Measurements from ENCODE around the gene SVEP1.
"Not testable (repeated sequence)": the region's sequence is repeated elsewhere in the genome, so short reads cannot be mapped to it uniquely, and the experiment has no call there.

SVEP1 gene

DNA sequence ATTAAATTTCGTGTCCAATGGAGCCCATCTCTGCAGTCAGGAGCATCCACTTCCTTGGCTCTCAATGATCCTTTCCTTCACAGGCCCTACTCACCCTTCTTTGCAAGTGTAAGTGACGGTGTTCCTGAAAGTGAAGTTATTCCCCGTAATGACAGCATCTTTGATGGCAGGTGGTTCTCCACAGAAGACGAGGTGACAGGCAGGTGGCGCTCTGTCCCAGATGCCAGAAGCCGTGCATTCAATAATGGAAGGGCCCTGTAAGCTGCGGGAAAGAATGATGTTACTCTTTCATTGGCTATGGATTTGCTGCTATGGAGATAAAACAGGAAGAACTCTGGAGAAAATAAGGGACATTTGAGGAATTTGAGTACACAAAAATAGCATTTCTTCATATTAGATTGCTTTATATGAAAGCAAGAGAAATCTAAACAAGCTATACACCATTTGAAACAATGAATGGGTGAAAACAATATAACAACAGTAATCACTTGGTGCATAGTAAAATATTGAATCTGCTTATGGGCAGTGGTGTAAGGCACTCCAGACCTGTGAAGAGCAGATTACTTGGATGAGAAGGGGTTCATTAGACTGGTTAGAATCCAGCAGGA lies 151.9 kb downstream of the SVEP1 start:
- Mint-ChIP-seq H3K27me3 (no peaks in the 10 kb centered on the region), H3K4me1 (no peaks in the 10 kb centered on the region), H3K27ac (no peak overlapping the region), H3K4me3 (no peak overlapping the region), H3K36me3 (no peaks in the 10 kb centered on the region), H3K9me3 (no peaks in the 10 kb centered on the region)
- CTCF ChIA-PET: interaction anchor here (1.0 kb wide), 1 partner anchor 196 kb away, joined by 4 read pairs; no protein-coding TSS in a partner anchor
- DNase-seq: peak; percentile 46

DNA sequence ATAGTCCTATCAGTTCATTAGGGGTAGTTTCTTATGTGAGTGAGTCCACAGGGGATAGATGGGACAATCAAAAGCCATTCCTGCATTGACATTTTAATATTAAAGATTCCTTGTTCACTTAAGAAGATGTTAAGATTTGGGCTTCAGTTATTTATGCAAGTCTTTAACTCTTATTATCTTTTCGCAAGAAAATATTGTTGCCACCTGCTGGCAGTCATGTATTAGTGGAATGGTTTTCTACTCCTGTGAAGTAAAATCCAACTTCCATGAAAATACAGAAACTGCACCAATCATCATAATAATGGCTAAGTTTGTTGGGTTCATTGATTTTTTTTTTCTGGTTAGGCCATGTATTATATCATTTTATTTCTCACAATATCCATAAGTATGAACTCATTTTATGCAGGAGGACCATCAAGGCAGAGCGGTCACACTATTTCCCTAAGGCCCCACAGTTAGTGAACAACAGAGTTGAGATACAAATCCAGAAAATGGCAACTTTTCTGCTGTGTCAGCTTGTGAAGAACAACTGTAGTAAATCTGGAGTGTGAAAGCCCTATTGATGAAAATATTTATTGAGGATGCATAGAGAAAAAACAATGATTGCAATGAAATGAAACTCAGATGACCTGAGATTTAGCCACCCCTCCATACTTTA lies 153.4 kb downstream of the SVEP1 start:
- no peak for DNase-seq
- Mint-ChIP-seq H3K36me3 (no peaks in the 10 kb centered on the region), H3K27me3 (no peaks in the 10 kb centered on the region), H3K4me1 (no peaks in the 10 kb centered on the region), H3K27ac (no peak overlapping the region), H3K9me3 (no peaks in the 10 kb centered on the region), H3K4me3 (no peak overlapping the region)
- CTCF ChIA-PET: no interaction called here

DNA sequence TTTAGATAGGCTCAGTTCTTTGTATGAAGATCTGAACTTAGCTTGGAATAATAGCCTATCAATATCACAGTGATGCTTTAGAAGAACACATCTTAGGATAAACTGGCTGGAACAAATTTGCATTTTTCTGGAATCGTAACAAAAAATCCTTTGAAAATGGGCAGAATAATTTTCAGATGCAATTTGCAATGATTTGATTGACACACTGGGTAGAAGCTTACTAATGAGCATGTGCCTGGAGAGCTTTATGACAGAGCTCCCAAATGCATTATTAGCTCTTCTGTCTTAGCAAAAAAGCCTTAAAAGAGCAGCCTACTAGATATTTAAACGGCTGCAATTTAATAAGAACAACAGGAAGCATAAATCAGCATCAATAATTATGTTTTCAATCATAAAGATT lies 165.1 kb downstream of the SVEP1 start:
- Mint-ChIP-seq H3K36me3 (no peaks in the 10 kb centered on the region), H3K4me3 (no peak overlapping the region), H3K9me3 (peaks cover 4% of the 10 kb centered on the region), H3K4me1 (no peaks in the 10 kb centered on the region), H3K27ac (no peak overlapping the region), H3K27me3 (peaks cover 4% of the 10 kb centered on the region)
- no peak for DNase-seq
- CTCF ChIA-PET: no interaction called here

DNA sequence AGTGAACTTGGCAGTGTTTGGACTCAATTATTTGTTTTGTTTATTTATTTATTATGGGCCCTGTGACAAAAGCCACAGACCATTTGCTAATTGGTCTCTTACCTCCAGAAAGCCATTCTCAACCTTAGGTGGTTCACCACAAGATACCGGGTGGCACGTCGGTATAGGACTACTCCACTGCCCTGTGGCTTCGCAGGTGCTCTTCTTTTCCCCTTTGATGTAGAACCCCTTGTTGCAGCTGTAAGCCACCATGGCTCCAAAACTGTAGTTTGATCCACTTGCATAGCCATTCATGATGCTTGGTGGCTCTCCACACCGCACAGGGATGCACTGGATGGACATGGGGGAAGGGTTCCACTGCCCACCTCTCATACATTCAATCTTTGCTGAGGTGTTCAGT lies 168.6 kb downstream of the SVEP1 start:
- Mint-ChIP-seq H3K36me3 (no peaks in the 10 kb centered on the region), H3K27me3 (peaks cover 4% of the 10 kb centered on the region), H3K4me3 (no peak overlapping the region), H3K27ac (no peak overlapping the region), H3K4me1 (no peaks in the 10 kb centered on the region), H3K9me3 (no peaks in the 10 kb centered on the region)
- CTCF ChIA-PET: no interaction called here
- no peak for DNase-seq

DNA sequence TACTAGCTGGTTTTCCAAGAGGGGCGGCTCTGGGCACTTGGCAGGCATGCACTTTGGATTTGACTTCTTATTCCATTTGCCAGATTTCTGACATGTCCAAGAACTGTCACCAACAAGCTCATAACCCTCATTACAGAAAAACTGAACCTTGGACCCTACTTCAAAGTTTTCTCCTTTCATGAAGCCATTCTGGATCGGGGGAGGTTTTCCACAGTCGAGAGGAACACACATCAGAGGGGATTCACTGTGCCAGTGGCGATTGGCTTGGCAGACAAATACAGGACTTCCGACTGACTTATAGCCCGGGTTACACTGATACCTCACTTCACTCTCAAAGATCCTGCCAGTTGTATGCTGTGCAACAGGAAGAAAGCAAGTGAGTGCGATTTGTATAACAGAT lies 170.9 kb downstream of the SVEP1 start:
- H3K27me3 Mint-ChIP-seq: peaks cover 4% of the 10 kb centered on the region
- no peak overlapping the region for H3K4me3 Mint-ChIP-seq
- no peak for DNase-seq
- H3K27ac Mint-ChIP-seq: no peak overlapping the region
- no peaks in the 10 kb centered on the region for H3K4me1 Mint-ChIP-seq
- CTCF ChIA-PET: no interaction called here
- H3K9me3 Mint-ChIP-seq: no peaks in the 10 kb centered on the region
- H3K36me3 Mint-ChIP-seq: no peaks in the 10 kb centered on the region

DNA sequence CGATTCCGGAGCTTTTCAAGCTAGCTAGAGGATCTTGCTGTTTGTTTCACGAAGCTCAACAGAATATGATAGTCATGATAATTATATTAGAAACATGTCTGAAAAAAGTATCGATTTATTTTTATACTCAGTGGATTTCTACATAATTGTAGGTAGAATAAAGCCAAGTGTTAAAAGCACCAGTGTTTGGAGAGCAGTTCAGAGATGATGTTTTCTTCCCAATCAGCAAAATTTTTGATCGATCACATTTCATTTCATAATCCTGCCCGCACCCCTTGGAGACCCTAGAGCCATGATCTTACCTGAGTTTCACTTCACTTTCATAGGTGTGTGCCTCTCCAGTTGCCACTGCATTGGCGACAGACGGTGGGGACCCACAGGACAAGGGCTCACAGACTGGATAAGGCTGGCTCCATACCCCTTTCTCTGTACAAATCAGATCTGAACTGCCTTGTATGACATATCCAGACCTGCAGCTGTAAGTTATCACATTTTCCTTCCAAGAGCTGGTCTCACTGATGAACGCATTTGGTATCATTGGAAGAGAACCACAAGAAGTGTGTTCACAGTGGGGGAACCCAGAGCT lies 173.6 kb downstream of the SVEP1 start:
- DNase-seq: no peak
- no peaks in the 10 kb centered on the region for H3K4me1 Mint-ChIP-seq
- CTCF ChIA-PET: no interaction called here
- peaks cover 1% of the 10 kb centered on the region for H3K27me3 Mint-ChIP-seq
- no peak overlapping the region for H3K27ac Mint-ChIP-seq
- H3K4me3 Mint-ChIP-seq: no peak overlapping the region
- H3K9me3 Mint-ChIP-seq: no peaks in the 10 kb centered on the region
- H3K36me3 Mint-ChIP-seq: no peaks in the 10 kb centered on the region

DNA sequence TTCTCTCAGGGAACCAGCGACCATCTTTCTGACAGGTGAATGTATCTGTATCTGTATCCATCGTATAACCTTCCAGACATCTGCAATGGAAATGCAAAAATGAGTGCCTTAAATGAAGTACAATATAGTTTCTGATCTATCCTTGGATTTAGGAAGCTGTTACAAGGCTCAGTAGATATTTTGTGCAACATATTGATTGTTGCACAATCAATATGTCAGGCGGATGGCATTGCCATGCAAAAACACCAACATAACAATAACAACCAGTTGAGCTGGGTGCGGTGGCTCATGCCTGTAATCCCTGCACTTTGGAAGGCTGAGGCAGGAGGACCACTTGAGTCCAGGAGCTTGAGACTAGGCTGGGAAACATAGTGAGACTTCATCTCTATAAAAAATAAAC lies 175.1 kb downstream of the SVEP1 start:
- H3K27ac Mint-ChIP-seq: no peak overlapping the region

DNA sequence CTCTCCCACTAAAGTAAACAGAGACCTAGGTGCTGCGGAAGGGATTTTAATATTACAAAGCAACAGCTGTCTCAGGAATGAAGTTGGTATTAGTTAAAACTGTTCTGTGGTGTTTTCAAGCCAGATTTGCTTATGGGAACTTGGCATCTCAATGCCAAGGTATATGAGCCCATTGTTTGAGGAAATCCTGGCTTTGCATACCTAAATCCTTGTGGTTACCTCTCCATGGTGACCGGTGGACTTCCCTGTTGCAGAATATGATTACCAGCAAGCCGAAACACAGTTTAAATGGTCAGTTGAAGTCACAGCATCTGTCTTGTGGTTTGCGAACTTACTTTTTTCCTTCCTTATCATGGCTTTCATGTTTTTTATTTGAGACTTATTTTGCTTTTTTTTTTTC lies 179.6 kb downstream of the SVEP1 start:
- Mint-ChIP-seq H3K36me3 (no peaks in the 10 kb centered on the region), H3K27ac (no peak overlapping the region), H3K9me3 (no peaks in the 10 kb centered on the region), H3K4me3 (no peak overlapping the region), H3K4me1 (no peaks in the 10 kb centered on the region), H3K27me3 (no peaks in the 10 kb centered on the region)
- DNase-seq: no peak
- CTCF ChIA-PET: no interaction called here

More for the DNA sequence above, 175.1 kb downstream of the SVEP1 start:
- no peak overlapping the region for H3K4me3 Mint-ChIP-seq
- H3K27me3 Mint-ChIP-seq: no peaks in the 10 kb centered on the region
- no peaks in the 10 kb centered on the region for H3K9me3 Mint-ChIP-seq
- DNase-seq: no peak
- CTCF ChIA-PET: no interaction called here
- H3K36me3 Mint-ChIP-seq: no peaks in the 10 kb centered on the region
- H3K4me1 Mint-ChIP-seq: no peaks in the 10 kb centered on the region

DNA sequence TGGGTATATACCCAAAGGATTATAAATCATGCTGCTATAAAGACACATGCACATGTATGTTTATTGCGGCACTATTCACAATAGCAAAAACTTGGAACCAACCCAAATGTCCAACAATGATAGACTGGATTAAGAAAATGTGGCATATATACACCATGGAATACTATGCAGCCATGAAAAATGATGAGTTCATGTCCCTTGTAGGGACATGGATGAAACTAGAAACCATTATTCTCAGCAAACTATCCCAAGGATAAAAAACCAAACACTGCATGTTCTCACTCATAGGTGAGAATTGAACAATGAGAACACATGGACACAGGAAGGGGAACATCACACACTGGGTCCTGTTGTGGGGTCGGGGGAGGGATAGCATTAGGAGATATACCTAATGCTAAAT lies 180.5 kb downstream of the SVEP1 start:
- H3K27me3 Mint-ChIP-seq, H3K9me3 Mint-ChIP-seq, H3K4me3 Mint-ChIP-seq, H3K36me3 Mint-ChIP-seq, CTCF ChIA-PET, H3K27ac Mint-ChIP-seq, H3K4me1 Mint-ChIP-seq, DNase-seq: not testable (repeated sequence)

DNA sequence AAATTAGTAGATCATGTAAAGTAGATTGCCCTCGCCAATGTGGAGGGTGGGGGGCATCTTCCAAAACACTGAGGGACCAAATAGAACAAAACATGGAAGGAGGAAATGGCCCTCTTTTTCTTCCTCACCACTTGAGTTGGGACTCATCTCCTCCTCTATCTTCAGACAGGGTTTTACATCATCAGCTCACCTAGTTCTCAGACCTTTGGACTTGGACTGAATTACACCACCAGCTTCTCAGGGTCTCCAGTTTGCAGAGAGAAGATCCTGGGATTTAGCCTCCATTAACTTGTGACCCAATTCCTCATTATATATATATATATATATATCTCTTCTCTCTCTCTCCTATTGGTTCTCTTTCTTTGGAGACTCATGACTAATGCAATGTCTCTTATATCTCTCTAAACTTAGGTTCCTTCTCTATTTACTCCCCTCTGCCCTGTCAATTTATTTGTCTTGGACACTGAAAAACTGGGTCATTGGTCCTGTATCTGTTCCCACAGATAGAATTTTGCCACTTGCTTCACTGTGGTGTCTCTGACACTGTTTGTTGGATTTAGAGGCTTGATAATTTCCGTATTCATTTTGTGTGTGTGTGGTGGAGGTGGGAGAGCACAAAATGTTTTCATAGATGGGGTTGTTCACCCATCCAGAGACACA lies 187.6 kb downstream of the SVEP1 start:
- H3K27ac Mint-ChIP-seq: no peak overlapping the region
- H3K4me1 Mint-ChIP-seq: no peaks in the 10 kb centered on the region
- no peaks in the 10 kb centered on the region for H3K27me3 Mint-ChIP-seq
- no peak overlapping the region for H3K4me3 Mint-ChIP-seq
- no peaks in the 10 kb centered on the region for H3K9me3 Mint-ChIP-seq
- H3K36me3 Mint-ChIP-seq: no peaks in the 10 kb centered on the region
- CTCF ChIA-PET: no interaction called here
- DNase-seq: no peak

DNA sequence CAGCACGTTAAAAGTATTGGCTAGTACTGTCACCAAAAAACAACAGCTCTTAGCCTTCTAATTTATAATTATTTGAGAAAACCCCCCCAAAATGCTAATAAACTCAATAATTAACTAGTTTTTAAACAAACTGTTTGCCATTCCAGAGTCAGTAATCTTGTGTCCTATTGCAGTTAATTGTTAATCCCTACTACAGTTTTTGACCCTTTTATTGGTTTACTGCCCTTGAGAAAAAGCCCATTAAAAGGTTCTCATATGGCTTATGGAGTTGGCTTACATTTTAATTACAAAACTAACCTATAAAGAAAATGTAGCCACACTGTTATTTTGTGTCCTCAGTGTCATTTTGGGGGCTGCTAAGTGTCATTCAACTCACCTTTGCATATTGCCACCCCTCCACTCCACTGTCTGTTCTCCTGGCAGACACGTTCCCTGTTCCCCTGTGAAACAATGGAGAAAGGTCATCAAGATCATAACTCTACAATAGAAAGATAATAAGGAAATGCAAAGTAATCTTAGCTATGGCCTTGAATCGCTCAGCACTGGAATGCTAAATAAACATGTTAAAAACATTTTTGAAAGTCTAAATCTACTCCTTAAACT lies 190.3 kb downstream of the SVEP1 start:
- H3K27ac Mint-ChIP-seq: no peak overlapping the region
- no peaks in the 10 kb centered on the region for H3K4me1 Mint-ChIP-seq
- no peaks in the 10 kb centered on the region for H3K27me3 Mint-ChIP-seq
- no peaks in the 10 kb centered on the region for H3K36me3 Mint-ChIP-seq
- CTCF ChIA-PET: no interaction called here
- no peak overlapping the region for H3K4me3 Mint-ChIP-seq
- H3K9me3 Mint-ChIP-seq: no peaks in the 10 kb centered on the region
- DNase-seq: no peak

DNA sequence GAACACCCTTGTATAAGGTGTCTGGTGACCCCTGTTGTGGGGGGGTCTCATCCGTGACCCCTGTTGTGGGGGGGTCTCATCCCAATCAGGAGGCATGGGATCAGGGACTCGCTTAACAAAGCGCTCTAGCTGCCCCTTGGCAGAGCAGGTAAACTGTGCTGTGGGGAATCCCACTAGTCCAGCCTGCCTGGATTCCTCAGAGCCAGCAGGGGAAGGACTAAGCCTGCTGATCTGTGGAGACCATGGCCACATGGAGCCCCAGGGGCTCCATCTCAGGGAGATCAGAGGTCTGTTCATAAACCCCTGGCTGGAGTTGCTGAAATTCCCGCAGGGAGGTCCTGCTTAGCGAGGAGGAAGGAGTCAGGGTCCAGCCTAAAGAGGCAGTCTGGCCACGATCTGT lies 196.1 kb downstream of the SVEP1 start:
- no peak overlapping the region for H3K4me3 Mint-ChIP-seq
- no peak overlapping the region for H3K27ac Mint-ChIP-seq
- CTCF ChIA-PET: no interaction called here
- no peaks in the 10 kb centered on the region for H3K27me3 Mint-ChIP-seq
- no peaks in the 10 kb centered on the region for H3K4me1 Mint-ChIP-seq
- H3K36me3 Mint-ChIP-seq: no peaks in the 10 kb centered on the region
- no peak for DNase-seq
- no peaks in the 10 kb centered on the region for H3K9me3 Mint-ChIP-seq

DNA sequence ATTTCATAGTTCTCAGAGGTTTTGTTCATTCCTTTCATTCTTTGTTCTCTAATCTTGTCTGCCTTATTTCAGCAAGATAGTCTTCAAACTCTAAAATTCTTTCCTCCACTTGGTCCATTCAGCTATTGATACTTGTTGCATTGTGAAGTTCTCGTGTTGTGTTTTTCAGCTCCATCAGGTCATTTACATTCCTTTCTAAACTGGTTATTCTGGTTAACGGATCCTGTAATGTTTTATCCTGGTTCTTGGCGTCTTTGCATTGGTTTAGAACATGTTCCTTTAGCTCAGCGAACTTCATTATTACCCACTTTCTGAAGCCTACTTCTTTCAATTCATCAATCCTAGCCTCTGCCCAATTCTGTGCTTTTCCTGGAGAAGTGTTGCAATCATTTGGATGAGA lies 196.8 kb downstream of the SVEP1 start:
- DNase-seq: no peak
- Mint-ChIP-seq H3K27me3 (no peaks in the 10 kb centered on the region), H3K9me3 (no peaks in the 10 kb centered on the region), H3K4me1 (no peaks in the 10 kb centered on the region), H3K27ac (no peak overlapping the region), H3K4me3 (no peak overlapping the region), H3K36me3 (no peaks in the 10 kb centered on the region)
- CTCF ChIA-PET: no interaction called here

DNA sequence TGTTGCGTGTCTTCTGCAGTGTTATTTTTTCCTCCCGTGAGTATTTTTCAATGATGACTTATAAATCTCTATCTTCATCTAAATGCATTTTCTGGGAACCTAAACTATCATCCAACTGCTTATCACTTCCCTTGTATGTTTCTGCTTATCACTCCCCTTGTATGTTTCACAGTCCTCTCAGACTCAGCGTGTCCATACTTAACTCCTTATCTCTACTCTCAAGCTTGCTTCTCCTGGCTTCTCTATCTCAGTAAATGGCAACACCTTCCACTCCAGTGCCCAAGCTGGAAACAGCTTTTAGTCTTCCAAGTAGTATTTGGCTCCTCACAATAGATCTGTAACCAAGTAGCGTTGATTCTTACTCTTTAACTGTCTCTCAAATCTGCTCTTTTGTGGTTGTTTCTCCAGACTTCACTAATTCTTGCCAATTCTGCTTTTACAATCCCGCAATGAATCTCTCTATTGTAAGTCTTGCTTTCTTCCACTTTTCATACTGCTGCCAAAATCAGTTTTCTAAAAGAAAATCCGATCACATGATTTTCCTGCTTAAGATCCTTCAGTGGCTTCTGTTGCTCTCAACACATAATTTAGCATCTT lies 208.0 kb downstream of the SVEP1 start:
- H3K36me3 Mint-ChIP-seq: no peaks in the 10 kb centered on the region
- H3K4me1 Mint-ChIP-seq: no peaks in the 10 kb centered on the region
- no peaks in the 10 kb centered on the region for H3K9me3 Mint-ChIP-seq
- no peaks in the 10 kb centered on the region for H3K27me3 Mint-ChIP-seq
- DNase-seq: no peak
- CTCF ChIA-PET: no interaction called here
- H3K4me3 Mint-ChIP-seq: no peak overlapping the region
- H3K27ac Mint-ChIP-seq: no peak overlapping the region

Data from activated naive CD4-positive, alpha-beta T cell treated with anti-CD3 and anti-CD28 coated beads, Interleukin-2, amount 10 ng/mL, durations not matched to agents 7 days and 5 days (primary cell).